Activated CD4-positive, alpha-beta T cell treated with anti-CD3 and anti-CD28 coated beads, Interleukin-2, Interleukin-6, amounts not matched to agents 100 ng/mL and 50 ng/mL, durations not matched to agents 16 hours and 8 hours (primary cell): ENCODE measurements around the gene RPL26.
A peak's percentile ranks its signal among the peaks of the same experiment; 100 is the strongest.
"Not testable (repeated sequence)": the region's sequence is repeated elsewhere in the genome, so short reads cannot be mapped to it uniquely, and the experiment has no call there.

Experiments
- DNase-seq: peaks from one replicate; pipeline ENCODE4 v3.0.0-alpha.2; 2020

The RPL26 gene

GRCh38 chr17:8383143-8383822, at the start of gene RPL26:
Gene RPL26, minus strand, starts transcription at chr17:8383193. Its CDS starts 883 bp downstream, at chr17:8382310.
- DNase-seq: peak; percentile 98

- DNase-seq: no peak
Measured at GRCh38 chr17:8430966-8431365, 48.0 kb upstream of the RPL26 start.

DNA sequence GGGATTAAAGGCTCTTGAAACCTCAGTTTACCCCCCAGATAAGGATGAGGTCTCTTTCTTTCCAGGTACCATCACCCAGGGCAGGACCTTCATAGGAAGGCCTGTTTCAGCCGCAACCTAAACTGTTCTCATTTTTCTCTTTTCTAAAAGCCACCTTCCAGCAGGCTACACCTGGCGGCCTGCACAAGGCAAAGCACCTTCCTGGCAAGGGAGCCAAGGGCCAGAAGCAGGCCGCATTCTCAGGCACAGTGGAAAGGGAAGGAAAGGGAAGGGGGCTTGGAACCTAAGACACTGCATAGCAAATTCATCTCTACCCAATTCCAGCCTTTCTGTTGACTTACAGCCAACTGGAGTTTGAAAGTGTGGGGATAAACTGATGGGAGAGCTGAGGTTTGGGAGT, 43.8 kb upstream of the RPL26 start:
- DNase-seq: no peak

DNA sequence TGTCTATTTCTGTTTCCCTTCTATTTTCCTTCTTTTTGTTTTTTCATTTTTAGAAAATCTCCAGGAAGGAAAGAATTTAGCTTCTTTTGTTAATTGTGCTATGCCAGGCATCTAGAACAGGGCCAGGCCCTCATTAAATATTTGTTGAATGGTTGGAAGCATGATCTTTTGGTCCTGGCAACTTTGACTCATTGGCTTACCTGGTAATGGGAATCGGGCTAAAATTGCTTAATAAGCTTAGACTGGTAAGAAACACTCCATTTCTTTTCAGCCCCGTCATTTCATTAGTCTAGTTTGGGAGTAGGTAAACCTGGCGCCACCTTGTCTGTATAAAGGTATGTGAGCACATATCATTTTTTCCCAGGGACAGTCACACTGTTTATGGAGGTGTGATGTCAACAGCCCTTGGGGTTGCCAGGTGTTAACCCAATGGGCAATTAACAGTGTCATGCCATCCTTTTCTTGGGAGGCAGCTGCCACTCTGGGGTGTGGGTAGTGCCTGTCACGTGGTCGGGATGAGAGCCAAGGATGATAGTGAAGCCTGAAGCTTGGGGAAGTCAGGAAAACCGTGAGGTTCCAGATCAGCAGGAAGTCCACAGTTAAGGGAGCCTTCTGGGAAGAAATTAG, 43.2 kb upstream of the RPL26 start:
- no peak for DNase-seq

- no peak for DNase-seq
Measured at GRCh38 chr17:8421571-8421970, 38.6 kb upstream of the RPL26 start.

DNA sequence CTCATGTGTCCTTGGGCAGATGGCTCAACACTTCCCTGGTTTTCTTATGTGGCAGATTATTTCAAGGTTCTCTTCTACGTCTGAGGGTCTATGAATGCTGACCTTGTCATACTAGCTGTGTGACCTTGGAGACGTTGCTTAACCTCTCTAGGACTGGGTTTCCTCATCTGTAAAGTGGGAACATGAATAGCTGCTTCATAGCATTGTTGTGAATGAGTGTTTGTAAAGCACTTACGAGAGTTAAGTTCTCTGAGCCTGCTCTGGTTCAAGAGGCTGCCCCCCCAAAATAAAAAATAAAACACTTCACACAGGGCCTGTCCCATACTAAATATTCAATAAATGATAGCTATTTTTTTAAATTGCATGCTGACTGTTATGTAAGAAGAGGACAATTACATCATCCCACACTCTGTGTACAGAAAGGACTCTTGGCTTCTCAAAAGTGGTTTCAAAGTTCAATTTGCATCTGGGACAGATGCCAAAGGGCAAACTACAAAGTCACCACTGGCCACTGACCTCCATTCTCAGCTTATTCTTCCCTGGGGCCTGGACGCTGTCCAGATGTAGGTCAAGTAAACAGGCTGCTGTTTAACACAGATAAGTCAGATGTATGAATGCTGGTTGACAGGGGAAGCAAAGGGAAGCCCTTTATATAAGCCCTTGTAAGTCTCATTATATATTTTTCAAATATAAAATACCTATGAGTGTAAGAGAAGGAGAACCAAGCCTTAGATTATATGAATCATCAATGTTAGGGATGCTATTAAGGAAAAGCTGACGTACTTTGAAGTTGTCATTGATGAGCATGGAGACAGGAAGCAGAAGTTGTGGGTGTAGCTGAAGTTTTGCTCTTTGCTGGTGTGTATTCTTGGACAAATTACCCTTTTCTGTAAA, 37.3 kb upstream of the RPL26 start:
- no peak for DNase-seq

- no peak for DNase-seq
Measured at GRCh38 chr17:8419305-8419704, 36.3 kb upstream of the RPL26 start.

DNA sequence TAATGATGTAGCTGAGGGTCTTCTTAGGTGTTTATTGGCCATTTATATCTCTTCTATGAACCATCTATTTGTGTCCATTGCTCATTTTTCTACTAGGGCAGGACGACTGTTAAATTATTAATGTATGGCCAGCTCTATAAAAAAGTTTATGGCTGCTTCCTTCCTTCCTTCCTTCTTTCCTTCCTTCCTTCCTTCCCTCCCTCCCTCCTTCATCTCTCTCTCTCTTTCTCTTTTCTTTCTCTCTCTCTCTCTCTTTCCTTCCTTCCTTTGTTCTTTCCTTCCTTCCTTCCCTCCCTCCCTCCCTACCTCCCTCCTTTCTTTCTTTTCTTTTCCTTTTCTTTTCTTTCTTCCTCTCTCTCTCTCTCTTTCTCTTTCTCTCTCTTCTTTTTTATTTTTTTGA, 35.5 kb upstream of the RPL26 start:
- DNase-seq: no peak

DNA sequence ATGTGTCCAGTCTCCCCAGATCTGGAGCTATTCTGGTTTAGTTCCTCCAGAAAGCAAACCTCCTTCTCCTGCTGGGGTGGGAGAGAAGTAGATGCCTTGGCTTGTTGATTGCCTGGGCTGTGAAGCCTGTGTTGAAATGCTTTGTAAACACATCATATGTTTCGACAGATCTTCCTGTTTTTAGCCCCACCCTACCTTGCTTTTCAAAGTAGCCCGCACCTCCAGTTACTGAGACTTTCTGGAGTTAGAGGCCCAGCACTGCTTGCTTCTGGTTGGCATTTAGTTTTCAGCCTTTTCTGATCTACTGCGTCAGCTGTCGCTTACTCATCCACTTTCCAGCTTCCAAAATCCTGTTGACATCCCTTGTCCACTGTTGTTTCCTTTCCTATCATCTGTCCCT, 34.8 kb upstream of the RPL26 start:
- no peak for DNase-seq

DNA sequence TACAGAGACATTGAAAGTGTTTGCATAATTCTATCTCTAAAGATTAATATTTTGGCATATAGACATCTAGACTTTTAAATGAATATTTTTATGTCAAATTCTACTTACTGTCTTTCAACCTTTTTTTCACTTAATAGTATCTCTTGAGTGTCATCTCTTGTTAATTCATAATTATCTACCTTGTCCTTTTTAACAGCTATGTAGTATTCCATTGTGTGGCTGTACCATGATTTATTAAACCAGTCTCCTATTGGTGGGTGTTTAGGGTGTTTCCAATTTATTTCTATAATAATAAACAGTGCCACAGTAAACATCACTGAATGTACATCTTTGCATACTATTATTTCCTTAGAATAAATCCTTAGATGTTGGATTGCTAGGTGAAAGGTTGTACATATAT, 30.9 kb upstream of the RPL26 start:
- no peak for DNase-seq

DNA sequence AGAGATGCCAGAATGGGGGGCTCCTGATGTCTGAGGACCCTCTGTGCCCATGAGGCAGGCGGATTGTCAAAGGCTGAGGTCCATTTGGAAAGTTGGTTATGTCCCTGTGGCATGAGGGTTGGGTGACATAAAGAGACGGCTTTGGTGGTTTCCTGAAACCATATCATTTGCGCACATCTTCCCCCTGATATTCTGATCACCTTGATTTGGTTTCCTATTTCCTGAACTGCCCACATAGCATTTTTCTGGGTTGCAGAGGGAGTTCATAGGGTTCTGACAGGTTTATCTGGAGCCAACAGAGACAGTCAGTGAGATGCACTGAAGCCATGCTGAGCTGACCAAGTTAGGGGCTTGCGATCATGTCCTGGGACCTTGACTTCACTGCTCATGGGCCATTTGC, 30.3 kb upstream of the RPL26 start:
- DNase-seq: no peak

- no peak for DNase-seq
Measured at GRCh38 chr17:8412089-8412488, 29.1 kb upstream of the RPL26 start.

GRCh38 chr17:8410883-8411238, 27.9 kb upstream of the RPL26 start:
- DNase-seq: no peak

DNA sequence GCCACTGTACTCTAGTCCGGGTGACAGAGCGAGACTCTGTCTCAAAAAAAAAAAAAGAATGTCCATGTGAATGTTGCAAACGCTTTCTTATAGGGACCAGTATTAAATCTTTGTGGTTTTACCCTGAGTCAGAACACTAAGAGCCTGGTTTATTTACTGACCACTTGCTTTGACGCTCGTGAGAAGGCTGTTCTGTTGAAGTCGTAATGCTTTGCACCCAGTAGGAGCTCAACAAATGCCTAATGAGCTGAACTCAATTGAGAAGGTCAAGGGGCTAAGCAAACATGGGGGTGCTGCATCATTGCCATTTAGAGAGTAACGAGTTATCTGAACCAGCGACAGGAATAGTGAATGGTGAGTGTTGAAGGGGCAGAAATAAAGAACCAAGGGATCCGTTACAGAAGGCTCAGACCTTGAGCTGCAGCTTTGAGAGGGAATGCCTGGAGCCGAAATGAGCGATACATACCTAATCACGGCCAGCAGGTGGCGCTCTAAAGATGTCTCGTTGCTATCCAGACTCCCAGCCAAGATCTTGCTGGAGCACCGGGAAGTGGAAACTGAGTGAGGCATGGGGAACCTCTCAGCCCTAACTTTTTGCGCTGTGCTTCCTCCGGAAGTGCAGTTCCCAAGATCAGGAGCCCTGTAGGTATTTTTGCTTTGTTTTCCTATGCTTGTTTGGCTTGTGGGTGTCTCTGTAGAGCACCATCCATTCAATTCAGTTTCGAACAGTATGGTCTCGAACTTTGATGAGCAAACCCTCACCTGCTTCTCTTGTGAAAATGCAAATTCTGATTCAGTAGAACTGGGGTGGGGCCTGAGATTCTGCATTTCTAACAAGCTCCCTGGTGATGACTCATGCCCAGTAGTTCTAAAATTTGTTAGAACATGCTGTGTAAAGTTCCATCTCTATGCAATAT, 27.2 kb upstream of the RPL26 start:
- peak; percentile 83 for DNase-seq

DNA sequence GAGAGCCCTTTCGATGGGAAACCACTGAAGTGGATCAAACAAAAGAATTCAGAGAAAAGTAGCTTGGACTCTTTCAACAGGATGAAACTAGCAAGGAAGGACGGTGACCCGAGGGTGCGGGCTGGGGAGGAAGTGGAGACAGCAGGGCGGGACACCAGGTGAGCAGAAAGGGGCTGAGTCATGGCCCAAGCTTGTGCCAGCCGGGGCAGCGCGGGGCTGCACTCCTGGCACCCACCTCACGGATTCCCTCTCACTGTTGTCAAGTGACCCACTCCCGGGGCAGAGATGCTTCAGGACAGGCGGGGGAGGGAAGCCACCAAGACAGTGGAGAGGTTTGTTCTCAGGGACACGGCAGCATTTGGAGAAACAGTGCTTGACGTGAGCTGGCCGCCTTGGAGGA, 25.4 kb upstream of the RPL26 start:
- DNase-seq: no peak

DNA sequence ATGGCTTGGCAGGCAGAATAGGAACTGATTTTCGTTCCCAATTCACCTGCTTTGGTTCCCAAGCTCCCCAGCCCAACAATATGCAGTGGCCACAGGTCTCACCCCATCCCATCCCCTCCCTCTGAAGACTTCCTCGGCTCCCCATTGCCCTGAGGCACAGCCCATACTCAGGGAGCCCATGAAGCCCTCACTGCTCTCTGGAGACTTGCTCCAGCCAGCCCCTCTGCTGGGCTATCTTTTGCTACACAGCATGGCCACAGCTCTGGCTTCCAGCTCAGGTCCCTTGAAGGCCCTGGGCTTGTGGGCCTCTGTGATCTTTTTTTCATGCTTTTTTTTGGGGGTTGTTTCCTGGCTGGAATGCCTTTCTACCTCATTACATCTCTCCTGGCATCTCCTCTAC, 23.2 kb upstream of the RPL26 start:
- no peak for DNase-seq

DNA sequence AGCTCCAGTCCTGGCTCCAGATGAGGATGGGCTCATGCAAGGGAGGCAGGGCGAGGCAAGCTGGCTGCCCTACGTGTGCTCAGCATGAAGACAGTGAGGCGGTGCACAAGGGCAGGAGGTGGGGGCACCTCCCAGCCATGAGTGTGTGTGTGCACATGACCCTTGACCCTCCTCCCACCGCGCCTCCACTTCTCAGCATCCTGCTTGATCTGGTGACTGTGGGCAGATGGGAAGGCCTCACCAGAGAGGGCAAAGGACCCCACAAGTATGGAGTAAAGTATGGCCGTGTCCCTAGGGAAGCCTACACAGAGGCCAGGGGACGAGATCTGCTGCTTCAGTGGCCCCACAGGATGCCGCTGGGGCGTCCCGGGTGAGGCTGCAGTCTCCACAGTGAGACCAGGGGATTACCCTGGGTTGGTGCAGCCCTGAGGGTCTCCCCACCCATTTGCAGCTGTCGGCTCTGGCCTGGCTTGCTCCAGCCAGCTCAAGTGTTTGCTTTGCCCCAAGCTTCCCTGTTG, 22.6 kb upstream of the RPL26 start:
- no peak for DNase-seq

- DNase-seq: no peak
Measured at GRCh38 chr17:8402921-8403536, 20.0 kb upstream of the RPL26 start.

DNA sequence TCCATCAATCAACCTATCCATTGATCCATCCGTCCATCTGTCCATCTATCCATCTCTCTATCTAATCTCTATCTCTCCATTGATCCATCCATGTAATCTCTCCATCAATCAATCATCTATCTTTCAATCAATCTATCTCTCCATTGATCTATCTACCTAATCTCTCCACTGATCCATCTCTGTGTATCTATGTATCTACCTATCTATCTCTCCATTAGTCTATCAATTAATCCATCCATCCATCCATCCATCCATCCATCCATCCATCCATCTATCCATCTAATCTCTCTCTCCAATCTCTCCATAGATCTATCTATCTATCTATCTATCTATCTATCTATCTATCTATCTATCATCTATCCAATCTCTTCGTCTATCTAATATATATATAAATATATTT, 18.1 kb upstream of the RPL26 start:
- DNase-seq: no peak

- DNase-seq: no peak
Measured at GRCh38 chr17:8398980-8399379, 16.0 kb upstream of the RPL26 start.

DNA sequence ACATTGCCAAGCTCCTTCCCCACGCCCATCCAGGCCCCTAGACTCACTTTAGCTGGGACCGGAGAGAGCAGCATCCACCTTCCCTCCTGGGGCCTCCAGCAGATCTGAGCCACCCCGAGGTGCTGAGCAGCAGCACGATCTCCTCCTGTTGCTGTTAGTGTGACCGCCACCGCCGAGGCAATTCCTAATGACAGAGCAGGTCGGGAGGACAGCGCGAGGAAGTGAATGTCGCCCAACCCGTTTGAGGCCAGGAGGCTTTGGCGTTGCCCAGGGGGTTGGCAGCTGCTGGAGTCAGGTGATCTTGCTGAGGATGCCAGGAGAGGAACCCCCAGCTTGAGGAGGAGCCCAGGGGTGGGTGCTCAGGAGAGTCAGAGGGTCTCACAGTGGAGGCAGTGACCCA, 14.6 kb upstream of the RPL26 start, which contains the start of gene RNF222:
Gene RNF222 (minus strand): TSS at position 192 of the 400 bp plus-strand sequence. CDS start 4,366 bp downstream, outside the sequence.
- DNase-seq: no peak

DNA sequence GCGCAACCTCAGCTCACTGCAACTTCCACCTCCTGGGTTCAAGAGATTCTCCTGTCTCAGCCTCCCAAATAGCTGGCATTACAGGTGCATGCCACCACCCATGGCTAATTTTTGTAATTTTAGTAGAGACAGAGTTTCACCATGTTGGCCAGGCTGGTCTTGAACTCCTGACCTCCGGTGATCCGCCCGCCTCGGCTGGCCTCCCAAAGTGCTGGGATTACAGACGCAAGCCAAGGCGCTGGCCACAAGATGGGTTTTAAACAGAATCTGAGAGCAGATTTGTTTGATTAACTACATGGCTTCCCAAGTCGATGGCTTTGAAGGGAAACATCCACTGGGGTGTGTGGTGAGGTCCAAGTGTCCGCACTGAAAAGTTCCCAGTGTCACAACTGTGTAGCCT, 11.5 kb upstream of the RPL26 start:
- not testable (repeated sequence) for DNase-seq
